Lower lobe of right lung (tissue), 2 donors: ENCODE measurements around the gene TANC1. TPM values are rescaled to one million over a fixed set of nuclear protein-coding genes. Genes with fewer than 3 reads are reported as not detected.

ENCODE experiments used
- ATAC-seq, 2 donors: fragments of 200-7000 bp; cut with Tn5 transposase; one replicate each; pipeline ENCODE4 v1.9.1; 2020 to 2022; ENCODE audit warnings: mild to moderate bottlenecking in 2 of 2, moderate library complexity in 2 of 2
- DNase-seq: peaks from one replicate; pipeline ENCODE4 v3.0.0-alpha.2; 2020
- H3K27ac ChIP-seq: fragments of 200-600 bp; one replicate; pipeline ENCODE4 v1.8.0; 2022
- H3K27me3 ChIP-seq: fragments of 200-600 bp; one replicate; pipeline ENCODE4 v1.8.0; 2022; ENCODE audit warnings: low read depth
- H3K36me3 ChIP-seq: fragments of 200-600 bp; one replicate; pipeline ENCODE4 v1.8.0; 2022; ENCODE audit warnings: mild to moderate bottlenecking
- H3K4me1 ChIP-seq: fragments of 200-600 bp; one replicate; pipeline ENCODE4 v1.8.0; 2022
- H3K4me3 ChIP-seq: fragments of 200-600 bp; one replicate; pipeline ENCODE4 v1.8.0; 2022; ENCODE audit warnings: mild to moderate bottlenecking
- H3K9me3 ChIP-seq: fragments of 200-600 bp; one replicate; pipeline ENCODE4 v1.8.0; 2022
- CTCF ChIP-seq: fragments of 200-600 bp; IDR thresholded peaks from one replicate; pipeline ENCODE4 v1.8.0; 2022; ENCODE audit warnings: antibody characterized with exemption, mild to moderate bottlenecking
- intact Hi-C: fragments of 100-400 bp; cut with DNase I; formaldehyde crosslinking; loops from one replicate; pipeline ENCODE4 v1.11.0; 2022
- total RNA-seq: library from RNA; stranded (reverse); fragmentation: NEBNext Ultra II Directional; extraction: Animal tissue kit (Norgen Biotek cat#: 25700); gene quantifications from one replicate; pipeline ENCODE4 v1.2.1, GENCODE V29; 2021
- donor health status: DM: no; HTN: yes; CAD: no; lungs with severe emphysema.

The TANC1 gene
- total RNA-seq, 1 donor from 2014 or later, result 39.5 TPM

GRCh38 chr2:159218389-159218788 lies 249.9 kb downstream of the TANC1 start:
- H3K27ac ChIP-seq, result no peak overlapping the region
- peaks cover 79% of the 10 kb centered on the region for H3K36me3 ChIP-seq
- no peaks in the 10 kb centered on the region for H3K9me3 ChIP-seq
- peaks cover under 1% of the 10 kb centered on the region for H3K4me1 ChIP-seq
- DNase-seq (no peak), ATAC-seq (no peak)
- no peak for TF ChIP-seq CTCF
- no peak overlapping the region for H3K4me3 ChIP-seq
- H3K27me3 ChIP-seq, result no peaks in the 10 kb centered on the region
- intact Hi-C loops, result no loop called here

- Histone ChIP-seq H3K4me3 (no peak overlapping the region), H3K9me3 (no peaks in the 10 kb centered on the region), H3K4me1 (peaks cover 12% of the 10 kb centered on the region), H3K27me3 (no peaks in the 10 kb centered on the region), H3K36me3 (peaks cover 80% of the 10 kb centered on the region), H3K27ac (no peak overlapping the region)
- ATAC-seq (no peak), DNase-seq (no peak)
- no peak for TF ChIP-seq CTCF
- intact Hi-C loops, result no loop called here
Measured at GRCh38 chr2:159219394-159219998, 251.1 kb downstream of the TANC1 start.

- Histone ChIP-seq H3K9me3 (no peaks in the 10 kb centered on the region), H3K27me3 (no peaks in the 10 kb centered on the region), H3K4me1 (peaks cover 52% of the 10 kb centered on the region), H3K4me3 (no peak overlapping the region), H3K36me3 (peaks cover 56% of the 10 kb centered on the region), H3K27ac (peak overlapping the region; percentile 66)
- DNase-seq, result no peak
- TF ChIP-seq CTCF, result no peak
- ATAC-seq, result no peak
- intact Hi-C loops, result no loop called here
Measured at GRCh38 chr2:159224061-159224813, 255.8 kb downstream of the TANC1 start.

GRCh38 chr2:159225025-159226016 lies 256.9 kb downstream of the TANC1 start:
- H3K4me3 ChIP-seq, result no peak overlapping the region
- peak overlapping the region; percentile 66 for H3K27ac ChIP-seq
- peaks cover 60% of the 10 kb centered on the region for H3K4me1 ChIP-seq
- DNase-seq (no peak), ATAC-seq (no peak)
- no peak for TF ChIP-seq CTCF
- peaks cover 58% of the 10 kb centered on the region for H3K36me3 ChIP-seq
- no peaks in the 10 kb centered on the region for H3K9me3 ChIP-seq
- intact Hi-C loops, result no loop called here
- no peaks in the 10 kb centered on the region for H3K27me3 ChIP-seq

GRCh38 chr2:159226059-159226461 lies 257.6 kb downstream of the TANC1 start:
- Histone ChIP-seq H3K4me3 (no peak overlapping the region), H3K9me3 (no peaks in the 10 kb centered on the region), H3K27me3 (no peaks in the 10 kb centered on the region), H3K36me3 (peaks cover 58% of the 10 kb centered on the region), H3K4me1 (peaks cover 68% of the 10 kb centered on the region), H3K27ac (peak overlapping the region; percentile 66)
- no peak for TF ChIP-seq CTCF
- peak; percentile 78 to 83 for ATAC-seq
- no peak for DNase-seq
- intact Hi-C loops, result no loop called here
